HEK293 (cell line): ENCODE measurements around the gene FOXK2.

Experiments used
- BCL11A ChIP-seq: fragments of 450-650 bp; formaldehyde crosslinking; IDR thresholded peaks from 2 replicates; pipeline ENCODE4 v1.5.1; 2016; ENCODE audit warnings: low read depth, missing biosample characterization, missing genetic modification characterization
- CTCF ChIP-seq: fragments of 450-650 bp; formaldehyde crosslinking; IDR thresholded peaks from 2 replicates; pipeline ENCODE4 v1.5.1; 2016; ENCODE audit warnings: missing biosample characterization, missing genetic modification characterization
- GLIS1 ChIP-seq: fragments of 450-650 bp; formaldehyde crosslinking; IDR thresholded peaks from 2 replicates; pipeline ENCODE4 v1.5.1; 2016; ENCODE audit warnings: missing biosample characterization, missing genetic modification characterization
- MEIS1 ChIP-seq: sonication (generic); formaldehyde crosslinking; IDR thresholded peaks from 2 replicates; pipeline ENCODE4 v1.8.1; 2022; ENCODE audit warnings: missing genetic modification reagents, mild to moderate bottlenecking, borderline replicate concordance
- PATZ1 ChIP-seq: fragments of 450-650 bp; formaldehyde crosslinking; IDR thresholded peaks from 2 replicates; pipeline ENCODE4 v1.5.1; 2016; ENCODE audit warnings: missing biosample characterization, missing genetic modification characterization
- PRDM2 ChIP-seq: fragments of 450-650 bp; formaldehyde crosslinking; IDR thresholded peaks from 2 replicates; pipeline ENCODE4 v1.5.1; 2016; ENCODE audit warnings: missing biosample characterization, missing genetic modification characterization, borderline replicate concordance
- TSHZ1 ChIP-seq: fragments of 450-650 bp; formaldehyde crosslinking; IDR thresholded peaks from 2 replicates; pipeline ENCODE4 v1.5.1; 2016; ENCODE audit warnings: missing biosample characterization, missing genetic modification characterization, borderline replicate concordance
- ZNF202 ChIP-seq: fragments of 450-650 bp; formaldehyde crosslinking; IDR thresholded peaks from 2 replicates; pipeline ENCODE4 v1.5.1; 2016; ENCODE audit warnings: missing biosample characterization, missing genetic modification characterization, borderline replicate concordance
- ZNF280C ChIP-seq: fragments of 450-650 bp; formaldehyde crosslinking; IDR thresholded peaks from 2 replicates; pipeline ENCODE4 v1.5.1; 2016; ENCODE audit warnings: missing biosample characterization, missing genetic modification characterization
- ZNF362 ChIP-seq: fragments of 450-650 bp; formaldehyde crosslinking; IDR thresholded peaks from 2 replicates; pipeline ENCODE4 v1.5.1; 2016; ENCODE audit warnings: missing biosample characterization, missing genetic modification characterization
- ZNF560 ChIP-seq: fragments of 450-650 bp; formaldehyde crosslinking; IDR thresholded peaks from 2 replicates; pipeline ENCODE4 v1.5.1; 2017; ENCODE audit warnings: missing biosample characterization, missing genetic modification characterization, borderline replicate concordance
- ZNF585B ChIP-seq: fragments of 450-650 bp; formaldehyde crosslinking; IDR thresholded peaks from 2 replicates; pipeline ENCODE4 v1.5.1; 2016; ENCODE audit warnings: missing biosample characterization, missing genetic modification characterization
- ZNF623 ChIP-seq: fragments of 450-650 bp; formaldehyde crosslinking; IDR thresholded peaks from 2 replicates; pipeline ENCODE4 v1.5.1; 2016; ENCODE audit warnings: missing biosample characterization, missing genetic modification characterization
- ZNF645 ChIP-seq: fragments of 450-650 bp; formaldehyde crosslinking; IDR thresholded peaks from 2 replicates; pipeline ENCODE4; 2016; ENCODE audit warnings: missing biosample characterization, missing genetic modification characterization
- ZNF677 ChIP-seq: fragments of 450-650 bp; IDR thresholded peaks from 2 replicates; pipeline ENCODE4 v1.5.0; 2018; ENCODE audit warnings: missing biosample characterization, mild to moderate bottlenecking, missing genetic modification characterization, moderate library complexity
- ZNF830 ChIP-seq: fragments of 450-650 bp; IDR thresholded peaks from 2 replicates; pipeline ENCODE4 v1.5.0; 2018; ENCODE audit warnings: missing biosample characterization, missing genetic modification characterization, low read depth, mild to moderate bottlenecking, moderate library complexity
- ZSCAN5A ChIP-seq: fragments of 450-650 bp; formaldehyde crosslinking; IDR thresholded peaks from 2 replicates; pipeline ENCODE4 v1.5.1; 2016; ENCODE audit warnings: missing biosample characterization, missing genetic modification characterization

Gene FOXK2

GRCh38 chr17:82494236-82495055 lies 25.1 kb upstream of the FOXK2 start (continued):
- TF ChIP-seq MEIS1 (CRISPR knock-in tag) = no peak
- no peak for TF ChIP-seq ZNF202 (tag by site-specific recombination)
- no peak for TF ChIP-seq ZNF645 (tag by site-specific recombination)
- TF ChIP-seq ZNF677 (tag by site-specific recombination) = 0 out of 2 replicates have a peak, but pooled peaks have one; percentile 1
- no peak for TF ChIP-seq ZNF280C (tag by site-specific recombination)
- no peak for TF ChIP-seq ZNF585B (tag by site-specific recombination)
- TF ChIP-seq PRDM2 (tag by site-specific recombination) = peak; percentile 83; the same call in 1 of the 2 replicates
- no peak for TF ChIP-seq ZNF362
- peak; percentile 74 for TF ChIP-seq GLIS1 (tag by site-specific recombination)
- TF ChIP-seq PATZ1 (tag by site-specific recombination) = peak; percentile 91
- TF ChIP-seq ZNF560 (tag by site-specific recombination) = no peak
- 0 out of 2 replicates have a peak, but pooled peaks have one; percentile 10 for TF ChIP-seq ZSCAN5A (tag by site-specific recombination)
- TF ChIP-seq ZNF623 (tag by site-specific recombination) = peak; percentile 23
- TF ChIP-seq TSHZ1 = peak; percentile 75
- TF ChIP-seq CTCF = peak; percentile 100
- no peak for TF ChIP-seq ZNF830 (tag by site-specific recombination)
- peak; percentile 90 for TF ChIP-seq BCL11A (tag by site-specific recombination)
